Ascending aorta (tissue), 2 donors: Measurements from ENCODE around the gene RHOC. TPM values are rescaled to one million over a fixed set of nuclear protein-coding genes. Genes with fewer than 3 reads are reported as not detected.

ENCODE experiments used
- DNase-seq, 2 donors: peaks; one replicate each; pipeline ENCODE4 v3.0.0-alpha.2; 2019; ENCODE audit warnings: low spot score in 2 of 2
- H3K27ac ChIP-seq, 2 donors: fragments of 200-600 bp; sonication (generic); one replicate each; pipeline ENCODE4 v1.5.1; 2016 to 2017; ENCODE audit warnings: mild to moderate bottlenecking in 1 of 2
- H3K27me3 ChIP-seq: fragments of 200-600 bp; sonication (generic); one replicate; pipeline ENCODE4 v1.5.1; 2017
- H3K36me3 ChIP-seq, 2 donors: fragments of 200-600 bp; sonication (generic); one replicate each; pipeline ENCODE4 v1.5.1; 2016
- H3K4me1 ChIP-seq, 2 donors: fragments of 200-600 bp; sonication (generic); one replicate each; pipeline ENCODE4 v1.5.1; 2016 to 2017; ENCODE audit warnings: mild to moderate bottlenecking in 1 of 2
- H3K4me3 ChIP-seq, 2 donors: fragments of 200-600 bp; sonication (generic); one replicate each; pipeline ENCODE4 v1.5.1; 2016 to 2017; ENCODE audit warnings: mild to moderate bottlenecking in 1 of 2
- H3K9me3 ChIP-seq, 2 donors: fragments of 200-600 bp; sonication (generic); one replicate each; pipeline ENCODE4 v1.5.1; 2016
- CTCF ChIP-seq, 3 experiments: fragments of 200-600 bp in 2 of 3; fragments of 450-650 bp in 1 of 3; sonication (generic) in 2 of 3; IDR thresholded peaks; one replicate each; pipeline ENCODE4 v1.5.1; 2016 to 2019; ENCODE audit warnings: antibody characterized with exemption in 3 of 3, mild to moderate bottlenecking in 1 of 3, moderate library complexity in 1 of 3
- intact Hi-C: fragments of 100-400 bp; cut with DNase I; formaldehyde crosslinking; loops from one replicate; pipeline ENCODE4 v1.15.1; 2023
- total RNA-seq: library from RNA; depleted of rRNA; stranded (reverse); fragments of >200 nt; gene quantifications from one replicate; pipeline ENCODE4 v1.1.0, GENCODE V29; 2016

The RHOC gene
- 379 TPM for total RNA-seq

DNA sequence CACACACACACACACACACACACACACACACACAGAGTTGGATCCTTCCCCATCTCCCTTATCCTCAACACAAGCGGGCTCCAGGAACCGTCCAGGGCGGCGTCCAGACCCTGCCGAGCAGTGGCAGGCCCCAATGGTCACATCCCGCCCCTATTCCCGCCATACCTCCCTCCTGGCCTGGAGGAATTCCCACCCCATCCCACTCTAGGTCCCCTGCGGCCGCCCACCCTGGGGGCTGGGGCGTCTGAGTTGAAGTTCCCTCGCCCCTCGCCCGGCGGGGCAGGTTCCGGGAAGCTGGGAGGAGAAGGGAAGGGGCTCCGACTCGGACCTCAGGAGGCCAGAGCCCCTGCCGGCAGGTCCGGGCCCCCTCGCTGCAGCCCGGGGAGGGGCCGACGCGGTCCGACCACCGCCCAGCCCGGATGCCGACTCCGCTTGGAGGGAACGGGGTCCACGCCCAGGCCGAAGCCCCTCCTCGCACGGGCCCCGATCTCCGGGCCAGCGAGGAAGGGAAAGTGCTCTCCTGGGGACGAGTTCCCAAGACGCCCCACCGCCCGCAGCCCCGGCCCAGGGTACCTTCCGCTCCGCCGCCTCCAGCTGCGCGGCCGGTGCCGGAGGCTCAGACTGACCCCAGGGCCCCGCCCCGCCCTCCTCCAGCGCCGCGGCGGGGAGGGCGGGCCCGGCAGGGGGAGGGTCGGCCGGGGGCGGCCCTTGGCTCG is at the start of gene RHOC:
TSS of gene RHOC (minus strand) at position 623 of the 716 bp plus-strand sequence. CDS start 3,328 bp downstream, outside the sequence.
- H3K36me3 ChIP-seq = peaks cover 19 to 22% of the 10 kb centered on the region in 2 donors
- H3K4me3 ChIP-seq = peak within 1 kb of the TSS; percentile 93 to 99
- TF ChIP-seq CTCF (IDR thresholded peaks at IDR 0.05) = no peak
- intact Hi-C loops = loop anchor here (1.0 to 10.0 kb wide), 7 partner anchors 32 to 972 kb away; partner anchors contain the start of genes CAPZA1, INKA2, MOV10 and ST7L
- H3K27me3 ChIP-seq = no peaks in the 10 kb centered on the region
- H3K4me1 ChIP-seq = peaks cover 10 to 20% of the 10 kb centered on the region in 2 donors
- DNase-seq = peak in 1 of 2 donors; percentile 82
- peak within 1 kb of the TSS; percentile 99 for H3K27ac ChIP-seq
- no peaks in the 10 kb centered on the region for H3K9me3 ChIP-seq

DNA sequence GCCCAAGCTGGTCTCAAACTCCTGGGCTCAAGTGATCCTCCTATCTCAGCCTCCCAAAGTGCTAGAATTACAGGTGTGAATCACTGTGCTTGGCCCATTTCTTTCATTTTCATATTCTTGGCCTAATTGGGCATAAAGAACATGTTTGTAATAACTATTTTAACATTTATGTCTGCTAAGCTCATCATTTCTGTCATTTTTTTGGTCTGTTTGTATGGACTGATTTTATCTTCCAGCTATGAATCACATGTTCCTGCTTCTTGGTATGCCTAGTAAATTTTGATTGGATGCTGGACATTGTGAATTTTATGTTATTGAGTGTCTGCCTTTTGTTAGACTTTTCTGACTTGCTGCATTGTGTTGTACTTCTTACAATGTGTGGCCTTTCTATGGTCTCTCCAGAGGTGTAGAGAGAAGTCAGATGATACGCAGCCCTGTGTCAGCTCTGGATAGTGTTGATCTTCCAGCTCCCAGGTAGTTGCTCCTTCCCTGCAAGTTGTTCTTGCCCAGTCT is 47.2 kb upstream of the RHOC start:
- H3K9me3 ChIP-seq = peaks cover 0 to 5% of the 10 kb centered on the region in 2 donors
- no peaks in the 10 kb centered on the region for H3K4me1 ChIP-seq
- intact Hi-C loops = no loop called here
- no peaks in the 10 kb centered on the region for H3K36me3 ChIP-seq
- H3K27ac ChIP-seq = no peak overlapping the region
- H3K4me3 ChIP-seq = no peak overlapping the region
- H3K27me3 ChIP-seq = no peaks in the 10 kb centered on the region
- DNase-seq = no peak
- TF ChIP-seq CTCF (IDR thresholded peaks at IDR 0.05) = no peak

- Histone ChIP-seq H3K9me3 (no peaks in the 10 kb centered on the region), H3K4me1 (no peaks in the 10 kb centered on the region), H3K27ac (no peak overlapping the region), H3K27me3 (peaks cover 8% of the 10 kb centered on the region), H3K4me3 (no peak overlapping the region), H3K36me3 (no peaks in the 10 kb centered on the region)
- intact Hi-C loops = no loop called here
- no peak for TF ChIP-seq CTCF (IDR thresholded peaks at IDR 0.05)
- DNase-seq = no peak
Measured at GRCh38 chr1:112748396-112748795, 41.5 kb upstream of the RHOC start.

- Histone ChIP-seq H3K4me3 (peak overlapping the region; percentile 14 to 56), H3K27me3 (peaks cover 10% of the 10 kb centered on the region), H3K27ac (no peak overlapping the region), H3K9me3 (no peaks in the 10 kb centered on the region), H3K4me1 (no peaks in the 10 kb centered on the region), H3K36me3 (no peaks in the 10 kb centered on the region)
- DNase-seq = no peak
- peak in 1 of 3 experiments; percentile 44 for TF ChIP-seq CTCF (IDR thresholded peaks at IDR 0.05)
- intact Hi-C loops = no loop called here
Measured at GRCh38 chr1:112744009-112744578, 37.2 kb upstream of the RHOC start.

DNA sequence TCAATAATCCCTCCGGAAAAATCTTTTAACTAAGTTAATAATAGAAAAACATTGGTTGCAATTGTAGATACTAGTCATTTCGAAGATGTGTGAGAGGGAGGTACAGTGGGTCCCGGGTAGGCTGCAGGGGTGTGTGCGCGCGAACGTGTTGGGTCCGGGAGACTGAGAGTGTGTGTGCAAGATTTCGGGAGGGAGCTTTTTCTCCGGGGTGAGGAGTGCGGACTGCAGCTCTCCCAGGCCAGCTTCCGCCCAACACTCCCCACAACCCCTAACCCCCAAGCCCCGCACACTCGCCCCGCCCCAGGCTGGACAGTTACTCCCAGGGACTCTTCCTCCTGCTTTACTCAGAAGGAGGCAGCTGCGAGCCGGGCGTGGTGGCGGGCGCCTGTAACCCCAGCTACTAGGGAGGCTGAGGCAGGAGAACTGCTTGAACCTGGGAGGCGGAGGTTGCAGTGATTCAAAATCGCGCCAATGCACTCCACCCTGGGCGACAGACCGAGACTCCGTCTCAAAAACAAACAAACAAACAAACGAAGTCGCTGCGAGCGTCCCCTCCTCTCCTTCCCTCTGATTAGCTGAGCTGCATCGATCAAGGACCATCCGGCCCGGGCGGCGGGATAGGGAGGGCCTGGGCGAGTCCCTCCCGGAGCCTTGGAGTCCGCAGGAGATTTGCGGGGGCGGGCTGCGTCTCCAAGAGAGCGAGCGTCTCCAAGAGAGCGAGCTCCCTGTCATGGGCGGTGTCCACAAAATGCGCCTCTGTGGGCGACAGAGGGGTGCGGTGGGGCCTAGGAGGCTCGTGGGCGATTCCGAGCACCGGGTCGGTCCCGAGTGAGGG is 36.5 kb upstream of the RHOC start:
- no peaks in the 10 kb centered on the region for H3K9me3 ChIP-seq
- peaks cover 13% of the 10 kb centered on the region for H3K27me3 ChIP-seq
- intact Hi-C loops = no loop called here
- H3K36me3 ChIP-seq = no peaks in the 10 kb centered on the region
- no peak overlapping the region for H3K27ac ChIP-seq
- no peak for DNase-seq
- no peaks in the 10 kb centered on the region for H3K4me1 ChIP-seq
- TF ChIP-seq CTCF (IDR thresholded peaks at IDR 0.05) = no peak
- peak overlapping the region; percentile 14 to 56 for H3K4me3 ChIP-seq
